Subcutaneous abdominal adipose tissue (tissue), 5 donors: ENCODE measurements around the gene KCNJ6.

ENCODE experiments used
- H3K27ac ChIP-seq: one replicate; pipeline ENCODE4 v1.7.0; 2013; ENCODE audit warnings: low read depth, mild to moderate bottlenecking, inconsistent platforms, low read length, moderate library complexity
- H3K27me3 ChIP-seq, 5 donors: one replicate each; pipeline ENCODE4 v1.7.0; 2013; ENCODE audit warnings: low read length in 5 of 5, inconsistent platforms in 1 of 5; ENCODE audit not compliant: control insufficient read depth in 5 of 5, insufficient read depth in 4 of 5
- H3K36me3 ChIP-seq, 5 donors: one replicate each; pipeline ENCODE4 v1.7.0; 2013; ENCODE audit warnings: low read length in 5 of 5; ENCODE audit not compliant: control insufficient read depth in 5 of 5, insufficient read depth in 5 of 5
- H3K4me1 ChIP-seq, 5 donors: one replicate each; pipeline ENCODE4 v1.7.0; 2013; ENCODE audit warnings: low read length in 5 of 5, mild to moderate bottlenecking in 3 of 5, moderate library complexity in 1 of 5; ENCODE audit not compliant: control insufficient read depth in 5 of 5, insufficient read depth in 5 of 5
- H3K4me3 ChIP-seq, 5 donors: one replicate each; pipeline ENCODE4 v1.7.0; 2013; ENCODE audit warnings: low read length in 5 of 5, low read depth in 1 of 5
- H3K9ac ChIP-seq, 5 donors: one replicate each; pipeline ENCODE4 v1.7.0; 2013; ENCODE audit warnings: low read length in 5 of 5, mild to moderate bottlenecking in 4 of 5, moderate library complexity in 3 of 5
- H3K9me3 ChIP-seq, 5 donors: one replicate each; pipeline ENCODE4 v1.7.0; 2013; ENCODE audit warnings: low read length in 5 of 5; ENCODE audit not compliant: control insufficient read depth in 5 of 5
- donor health status: healthy.
- donor health status: healthy.
- donor health status: healthy.
- donor health status: healthy.
- donor health status: healthy.

Gene KCNJ6

DNA sequence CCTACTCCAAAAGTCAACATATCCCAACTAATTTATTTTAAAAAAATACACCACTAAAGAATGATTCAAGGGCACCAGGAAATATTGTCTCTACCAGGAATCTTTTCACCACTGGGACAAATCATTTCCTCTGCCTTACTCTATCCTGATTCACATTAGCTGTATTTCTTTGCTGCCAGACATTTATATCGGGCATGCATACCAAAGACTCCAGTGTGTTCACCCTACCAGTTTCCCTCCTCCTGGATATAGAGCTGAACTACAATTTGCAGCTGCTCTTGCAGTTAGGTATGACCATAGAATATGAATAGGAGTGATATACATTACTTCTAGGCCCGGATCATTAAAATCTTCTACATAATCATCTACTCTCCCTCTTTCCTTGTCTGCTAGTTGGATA is 7.6 kb downstream of the KCNJ6 start:
- H3K27me3 ChIP-seq, result peaks cover 5 to 14% (median 12%) of the 10 kb centered on the region in 5 donors
- no peak overlapping the region for H3K9ac ChIP-seq
- no peak overlapping the region for H3K27ac ChIP-seq
- H3K4me1 ChIP-seq, result no peaks in the 10 kb centered on the region
- no peak overlapping the region for H3K4me3 ChIP-seq
- no peaks in the 10 kb centered on the region for H3K36me3 ChIP-seq
- H3K9me3 ChIP-seq, result no peaks in the 10 kb centered on the region

DNA sequence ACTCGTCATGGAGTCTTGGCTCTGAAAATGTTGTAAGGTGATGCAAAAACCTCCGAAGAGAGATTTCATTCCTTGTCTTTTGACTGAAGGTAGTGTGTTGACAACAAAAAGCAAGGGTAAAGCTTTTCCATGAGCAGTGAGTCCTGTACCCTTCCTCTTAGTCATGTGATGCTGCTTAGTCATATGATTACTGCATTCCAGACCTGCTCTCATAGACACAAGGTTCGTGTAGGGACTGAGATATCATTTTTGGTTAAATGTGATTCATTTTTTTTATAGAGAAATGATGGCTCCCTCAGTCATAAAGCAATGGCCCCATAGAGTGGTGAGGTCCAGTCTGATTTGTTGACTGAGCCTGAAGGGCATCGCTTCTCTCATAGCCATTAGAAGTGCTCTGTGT is 9.2 kb downstream of the KCNJ6 start:
- Histone ChIP-seq H3K9me3 (no peaks in the 10 kb centered on the region), H3K4me3 (no peak overlapping the region), H3K9ac (no peak overlapping the region), H3K4me1 (no peaks in the 10 kb centered on the region), H3K36me3 (no peaks in the 10 kb centered on the region), H3K27me3 (peaks cover 0 to 6% (median 2%) of the 10 kb centered on the region in 5 donors), H3K27ac (no peak overlapping the region)

DNA sequence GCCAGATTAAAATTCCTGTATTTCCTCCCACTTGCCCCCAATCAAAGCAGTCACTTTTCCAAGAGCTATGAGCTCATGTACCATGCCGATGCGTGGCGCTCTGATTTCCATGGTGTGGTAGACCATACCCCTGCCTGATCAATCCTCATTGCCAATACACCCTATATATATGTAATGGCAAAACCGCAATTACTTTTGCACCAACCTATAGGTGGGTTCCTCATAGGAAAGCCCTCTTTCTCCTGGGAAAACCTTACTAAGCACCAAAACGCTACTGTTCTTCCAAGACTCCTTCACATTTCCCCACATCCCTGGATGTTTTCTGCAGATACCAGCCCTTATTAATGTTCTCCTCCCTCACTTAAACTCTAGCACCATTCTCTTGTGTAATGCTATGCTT is 11.0 kb downstream of the KCNJ6 start:
- Histone ChIP-seq H3K27ac (no peak overlapping the region), H3K9ac (no peak overlapping the region), H3K9me3 (no peaks in the 10 kb centered on the region), H3K4me1 (no peaks in the 10 kb centered on the region), H3K27me3 (peaks cover 0 to 6% (median 2%) of the 10 kb centered on the region in 5 donors), H3K4me3 (no peak overlapping the region), H3K36me3 (no peaks in the 10 kb centered on the region)

DNA sequence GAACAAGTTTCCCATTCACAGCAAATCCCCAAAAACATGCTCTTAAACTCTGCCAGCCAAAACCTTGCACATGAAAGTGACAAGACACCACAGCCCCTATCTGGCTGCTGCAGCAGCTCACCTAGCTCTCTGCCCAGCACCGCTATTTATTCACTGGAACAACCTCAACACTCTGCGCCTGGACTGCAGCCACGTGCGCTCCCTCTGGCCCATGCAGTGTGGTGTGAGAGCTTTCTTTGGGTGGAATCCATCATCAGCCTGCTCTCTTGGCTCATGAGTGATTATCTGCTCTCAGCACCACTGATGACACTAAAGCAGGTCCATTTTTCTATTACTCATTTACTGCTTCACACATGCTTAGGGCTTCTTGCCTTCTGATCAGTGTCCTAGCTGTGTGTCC is 11.4 kb downstream of the KCNJ6 start:
- Histone ChIP-seq H3K4me1 (no peaks in the 10 kb centered on the region), H3K27ac (no peak overlapping the region), H3K4me3 (no peak overlapping the region), H3K9ac (no peak overlapping the region), H3K9me3 (no peaks in the 10 kb centered on the region), H3K36me3 (no peaks in the 10 kb centered on the region), H3K27me3 (peaks cover 0 to 6% (median 2%) of the 10 kb centered on the region in 5 donors)

DNA sequence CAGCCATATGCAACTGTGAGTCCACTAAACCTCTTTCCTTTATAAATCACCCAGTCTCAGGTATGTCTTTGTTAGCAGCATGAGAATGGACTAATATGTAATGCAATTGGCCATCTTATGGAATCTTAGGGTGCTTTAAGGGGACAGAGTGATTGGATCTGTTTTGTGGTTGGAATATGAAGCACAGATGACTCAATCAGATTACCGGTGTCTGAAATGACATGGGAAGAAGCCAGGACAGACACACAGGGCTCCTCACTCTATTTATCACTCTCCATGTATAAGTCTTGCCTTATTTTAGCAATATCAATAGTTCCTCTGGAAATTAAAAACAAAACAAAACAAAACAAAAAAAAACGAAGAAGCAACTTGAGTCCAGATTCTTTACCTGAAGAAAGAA is 12.9 kb downstream of the KCNJ6 start:
- Histone ChIP-seq H3K4me1 (no peaks in the 10 kb centered on the region), H3K9ac (no peak overlapping the region), H3K4me3 (no peak overlapping the region), H3K36me3 (no peaks in the 10 kb centered on the region), H3K27ac (no peak overlapping the region), H3K27me3 (peaks cover 0 to 7% (median 5%) of the 10 kb centered on the region in 5 donors), H3K9me3 (no peaks in the 10 kb centered on the region)

DNA sequence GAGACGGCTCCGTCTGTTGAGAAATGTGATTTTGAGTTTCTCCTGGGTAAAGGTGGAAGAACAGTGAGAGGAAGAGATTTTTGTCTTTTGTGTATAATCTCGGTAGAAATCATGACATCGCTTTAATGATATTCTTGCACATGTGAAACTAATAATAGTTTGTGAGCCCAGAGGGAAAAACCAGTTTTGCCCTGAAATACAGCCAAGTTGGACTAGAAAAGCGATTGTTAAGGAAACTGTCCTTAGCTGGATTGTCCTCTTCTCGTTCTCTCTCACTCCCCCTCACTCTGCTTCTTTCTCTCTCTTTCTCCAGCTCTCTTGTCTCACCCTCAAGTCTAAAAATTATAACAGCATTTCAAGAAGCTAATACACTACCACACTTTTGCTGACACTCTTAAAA is 17.1 kb downstream of the KCNJ6 start:
- H3K27ac ChIP-seq, result no peak overlapping the region
- H3K27me3 ChIP-seq, result peaks cover 0 to 18% (median 13%) of the 10 kb centered on the region in 5 donors
- H3K4me3 ChIP-seq, result no peak overlapping the region

DNA sequence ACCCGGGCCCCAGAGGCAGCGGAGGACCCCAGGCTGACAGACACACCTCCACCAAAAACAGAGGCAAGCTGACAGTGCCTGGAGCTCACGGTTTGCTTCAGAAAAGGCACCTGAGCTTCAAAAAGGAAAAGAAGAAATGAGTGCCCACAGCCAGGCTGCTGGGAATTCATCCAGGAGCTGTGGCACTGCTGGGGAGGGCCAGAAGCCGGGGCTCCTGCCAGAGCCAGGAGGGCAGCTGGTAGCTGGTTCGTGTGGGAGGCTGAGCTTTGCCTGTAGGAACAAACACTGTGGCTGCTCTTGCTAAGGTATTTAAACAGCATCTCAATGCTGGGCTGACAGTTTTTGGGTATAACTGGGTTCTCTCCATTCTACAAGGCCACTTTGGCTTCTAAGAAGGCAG is 19.5 kb downstream of the KCNJ6 start:
- Histone ChIP-seq H3K36me3 (no peaks in the 10 kb centered on the region), H3K27ac (no peak overlapping the region), H3K4me1 (no peaks in the 10 kb centered on the region), H3K27me3 (peaks cover 0 to 18% (median 13%) of the 10 kb centered on the region in 5 donors), H3K9me3 (no peaks in the 10 kb centered on the region), H3K9ac (no peak overlapping the region), H3K4me3 (no peak overlapping the region)

More for the DNA sequence above, 17.1 kb downstream of the KCNJ6 start:
- H3K9me3 ChIP-seq, result no peaks in the 10 kb centered on the region
- H3K36me3 ChIP-seq, result no peaks in the 10 kb centered on the region
- H3K9ac ChIP-seq, result no peak overlapping the region
- H3K4me1 ChIP-seq, result no peaks in the 10 kb centered on the region

DNA sequence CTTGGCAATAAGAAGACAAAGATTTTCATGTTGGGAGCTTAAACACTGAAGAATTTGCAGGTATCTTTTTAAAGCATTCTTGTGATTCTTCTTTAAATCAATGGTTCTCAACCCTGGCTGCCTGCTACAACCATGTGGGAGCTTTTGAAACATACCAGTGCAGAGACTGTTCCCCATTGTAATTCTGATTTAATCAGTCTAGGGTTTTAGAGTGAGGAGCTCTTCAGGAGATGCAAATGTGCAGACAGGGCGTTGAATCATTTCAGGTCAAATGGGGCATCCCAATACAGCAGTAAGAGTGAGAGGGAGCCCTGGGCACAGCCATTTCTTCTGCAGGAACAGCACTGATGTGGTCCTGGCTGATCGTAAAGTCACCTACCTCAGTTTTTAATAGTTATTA is 24.3 kb downstream of the KCNJ6 start:
- no peaks in the 10 kb centered on the region for H3K9me3 ChIP-seq
- H3K27me3 ChIP-seq, result peaks cover 0 to 19% (median 7%) of the 10 kb centered on the region in 5 donors
- no peak overlapping the region for H3K4me3 ChIP-seq

DNA sequence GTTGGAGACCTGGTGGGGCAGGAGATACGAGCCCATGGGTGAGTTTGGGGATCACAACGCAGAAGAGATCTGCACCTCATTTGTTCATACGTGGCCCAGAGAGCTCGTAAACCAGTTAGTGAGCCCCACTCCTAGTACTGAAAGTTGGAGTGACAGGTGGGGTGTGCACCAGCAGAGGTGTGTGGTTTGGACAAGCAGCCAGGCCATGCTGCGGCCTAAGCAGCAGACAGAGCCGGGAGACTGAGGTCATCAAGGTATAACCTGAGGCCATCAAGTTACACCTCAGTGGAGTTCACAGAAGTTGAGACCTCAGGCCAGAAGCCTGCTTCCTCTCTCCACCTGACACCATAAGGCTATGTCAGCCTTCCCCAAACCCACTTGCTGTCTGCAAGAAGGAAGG is 27.6 kb downstream of the KCNJ6 start:
- H3K4me1 ChIP-seq, result no peaks in the 10 kb centered on the region
- peaks cover 0 to 5% (median 3%) of the 10 kb centered on the region in 5 donors for H3K9me3 ChIP-seq
- no peak overlapping the region for H3K4me3 ChIP-seq
- no peaks in the 10 kb centered on the region for H3K36me3 ChIP-seq
- H3K27me3 ChIP-seq, result peaks cover 0 to 9% (median 7%) of the 10 kb centered on the region in 5 donors
- H3K9ac ChIP-seq, result no peak overlapping the region
- H3K27ac ChIP-seq, result no peak overlapping the region

More for the DNA sequence above, 24.3 kb downstream of the KCNJ6 start:
- H3K4me1 ChIP-seq, result no peaks in the 10 kb centered on the region
- H3K27ac ChIP-seq, result no peak overlapping the region
- H3K9ac ChIP-seq, result no peak overlapping the region
- H3K36me3 ChIP-seq, result no peaks in the 10 kb centered on the region

DNA sequence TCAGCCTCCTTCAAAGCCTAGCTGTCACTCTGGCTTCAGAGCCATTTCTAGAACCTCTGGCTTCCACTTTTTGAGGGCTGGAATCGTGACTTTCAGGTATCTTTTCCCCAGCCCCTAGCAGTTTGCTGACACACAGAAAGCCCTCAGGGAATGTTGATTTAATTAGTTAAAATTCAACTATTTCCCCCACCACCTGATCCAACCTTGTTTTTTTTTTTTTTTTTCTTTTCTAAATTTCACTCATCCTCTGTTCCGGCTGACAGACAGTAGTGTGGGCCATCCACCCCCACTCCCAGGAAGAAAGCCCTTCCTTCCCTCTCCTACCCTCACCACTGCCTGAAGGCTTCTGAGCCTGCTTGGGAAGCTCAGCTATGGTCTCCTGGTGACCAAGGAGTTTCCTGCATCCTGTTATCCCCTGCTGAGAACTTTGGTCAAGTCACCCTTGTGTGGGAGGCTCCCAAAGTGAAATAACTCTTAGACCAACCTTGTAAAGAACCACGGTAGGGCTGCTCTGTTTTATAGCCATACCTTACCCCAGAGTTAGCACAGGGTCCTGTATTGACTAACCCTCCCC is 29.4 kb downstream of the KCNJ6 start:
- Histone ChIP-seq H3K9me3 (peaks cover 0 to 5% (median 3%) of the 10 kb centered on the region in 5 donors), H3K27me3 (peaks cover 0 to 9% (median 7%) of the 10 kb centered on the region in 5 donors), H3K9ac (no peak overlapping the region), H3K4me3 (no peak overlapping the region), H3K36me3 (no peaks in the 10 kb centered on the region), H3K27ac (no peak overlapping the region), H3K4me1 (no peaks in the 10 kb centered on the region)
